HCT116 (cell line): ENCODE measurements around the gene GALNT15. TPM values are rescaled to one million over a fixed set of nuclear protein-coding genes. Genes with fewer than 3 reads are reported as not detected.

Experiments used
- ATAC-seq: fragments of 200-7000 bp; cut with Tn5 transposase; 2 replicates; pipeline ENCODE4 v1.9.1; 2020; ENCODE audit warnings: mild to moderate bottlenecking, moderate library complexity
- BruUV-seq: library from RNA; stranded (reverse); fragments of 400-500 nt; replicated peaks from 2 replicates; lab custom pipeline; 2021; lab: Mats Ljungman, UMichigan
- CTCF ChIA-PET: fragments of 300-600 bp; sonication (Branson Sonifier 250); formaldehyde crosslinking; loops from one replicate; lab custom pipeline; 2021; ENCODE audit warnings: antibody characterized with exemption; lab: Charles Lee
- POLR2A ChIA-PET: fragments of 300-600, 350-600 bp; sonication (Branson Sonifier 250); formaldehyde crosslinking; loops from one replicate; lab custom pipeline; 2021; ENCODE audit warnings: antibody characterized with exemption; lab: Charles Lee
- RAD21 ChIA-PET, 2 experiments: fragments of 300-600 bp; sonication (Branson Sonifier 250); formaldehyde crosslinking; loops; one replicate each; lab custom pipeline; 2023; ENCODE audit warnings: low total read pairs in 2 of 2; ENCODE audit not compliant: uncharacterized antibody in 2 of 2, unreplicated experiment in 2 of 2, low non-redundant PET in 1 of 2; lab: Charles Lee
- DNase-seq: peaks from one replicate; pipeline ENCODE4 v3.0.0-alpha.2; 2010; ENCODE audit warnings: low read depth, low spot score
- H2AFZ ChIP-seq: fragments of 200-600 bp; shearing (Covaris generic), sonication (generic); 2 replicates; pipeline ENCODE4 v1.6.1; 2017; ENCODE audit warnings: low read depth, mixed run types, mixed read lengths, antibody characterized with exemption, low read length; ENCODE audit not compliant: poor library complexity, severe bottlenecking
- H3K27ac ChIP-seq: 2 replicates; pipeline ENCODE4 v1.5.1; 2012; ENCODE audit warnings: low read depth, low read length
- H3K27me3 ChIP-seq: fragments of 200-600 bp; sonication (generic); 2 replicates; pipeline ENCODE4 v1.6.1; 2016; ENCODE audit warnings: mixed run types, low read length, mixed read lengths; ENCODE audit not compliant: insufficient read depth
- H3K36me3 ChIP-seq, 2 experiments: fragments of 200-500 bp in 1 of 2; fragments of 200-600 bp in 1 of 2; sonication (Bioruptor generic) in 1 of 2; sonication (generic) in 1 of 2; 2 replicates each; pipeline versions ENCODE4 v1.5.1 to v1.6.1; 2014 to 2016; ENCODE audit warnings: low read length in 2 of 2, inconsistent platforms in 1 of 2, mixed read lengths in 1 of 2, mixed run types in 1 of 2; ENCODE audit not compliant: insufficient read depth in 2 of 2, control insufficient read depth in 1 of 2
- H3K4me1 ChIP-seq, 2 experiments: fragments of 200-600 bp in 1 of 2; sonication (generic) in 1 of 2; 2 replicates each; pipeline versions ENCODE4 v1.5.1 to v1.6.1; 2012 to 2017; ENCODE audit warnings: low read length in 2 of 2, inconsistent platforms in 1 of 2, mild to moderate bottlenecking in 1 of 2, mixed read lengths in 1 of 2, mixed run types in 1 of 2, moderate library complexity in 1 of 2; ENCODE audit not compliant: insufficient read depth in 2 of 2, control insufficient read depth in 1 of 2
- H3K4me2 ChIP-seq: fragments of 200-600 bp; sonication (generic); 2 replicates; pipeline ENCODE4 v1.6.1; 2017; ENCODE audit warnings: mixed run types, low read length, mixed read lengths
- H3K4me3 ChIP-seq, 2 experiments: fragments of 200-600 bp in 1 of 2; sonication (generic) in 1 of 2; replicated peaks in 1 of 2; 2 replicates each; pipeline ENCODE4 v1.5.1; 2011 to 2016; ENCODE audit warnings: low read length in 2 of 2, control low read depth in 1 of 2, low read depth in 1 of 2, mild to moderate bottlenecking in 1 of 2, mixed read lengths in 1 of 2, mixed run types in 1 of 2
- H3K79me2 ChIP-seq: fragments of 200-600 bp; sonication (generic); 2 replicates; pipeline ENCODE4 v1.6.1; 2017; ENCODE audit warnings: mild to moderate bottlenecking, mixed run types, low read length, moderate library complexity, mixed read lengths; ENCODE audit not compliant: insufficient read depth
- H3K9ac ChIP-seq: fragments of 200-600 bp; sonication (generic); 2 replicates; pipeline ENCODE4 v1.6.1; 2016; ENCODE audit warnings: low read length, mixed read lengths
- H3K9me2 ChIP-seq: fragments of 200-600 bp; sonication (generic), shearing (Covaris generic); 2 replicates; pipeline ENCODE4 v1.6.1; 2017; ENCODE audit warnings: mixed run types, mild to moderate bottlenecking, moderate library complexity; ENCODE audit not compliant: insufficient read depth
- H3K9me3 ChIP-seq, 2 experiments: fragments of 200-500 bp in 1 of 2; fragments of 200-600 bp in 1 of 2; sonication (Bioruptor generic) in 1 of 2; sonication (generic) in 1 of 2; 2 replicates each; pipeline ENCODE4 v1.6.1; 2014 to 2017; ENCODE audit warnings: low read length in 2 of 2, mixed read lengths in 2 of 2, inconsistent platforms in 1 of 2, low read depth in 1 of 2, mild to moderate bottlenecking in 1 of 2, mixed run types in 1 of 2, moderate library complexity in 1 of 2; ENCODE audit not compliant: control insufficient read depth in 1 of 2, insufficient read depth in 1 of 2
- H4K20me1 ChIP-seq: fragments of 200-600 bp; sonication (generic), shearing (Covaris generic); 2 replicates; pipeline ENCODE4 v1.6.1; 2017; ENCODE audit warnings: mixed run types, mild to moderate bottlenecking, moderate library complexity; ENCODE audit not compliant: insufficient read depth
- ATF3 ChIP-seq: IDR thresholded peaks from 2 replicates; pipeline ENCODE4 v1.6.1; 2012
- EZH2 ChIP-seq: fragments of 200-600 bp; sonication (generic); IDR thresholded peaks from 2 replicates; pipeline ENCODE4 v1.6.1; 2017; ENCODE audit warnings: antibody characterized with exemption, mixed run types
- EZH2phosphoT487 ChIP-seq: fragments of 200-600 bp; IDR thresholded peaks from 2 replicates; pipeline ENCODE4 v1.6.1; 2018; ENCODE audit warnings: antibody characterized with exemption, borderline replicate concordance
- FOSL1 ChIP-seq: IDR thresholded peaks from 2 replicates; pipeline ENCODE4 v1.6.1; 2012; ENCODE audit warnings: low read depth
- MAX ChIP-seq: IDR thresholded peaks from 2 replicates; pipeline ENCODE4 v1.6.1; 2012
- RAD21 ChIP-seq: IDR thresholded peaks from 2 replicates; pipeline ENCODE4 v1.6.1; 2012; ENCODE audit warnings: low read depth, mild to moderate bottlenecking
- TCF7L2 ChIP-seq: IDR thresholded peaks from 2 replicates; pipeline ENCODE4 v1.7.0; 2011; ENCODE audit warnings: borderline replicate concordance, inconsistent platforms; ENCODE audit not compliant: insufficient read depth, insufficient read length; ENCODE audit errors: extremely low read depth
- ZNF274 ChIP-seq: fragments of 200-500 bp; sonication (Bioruptor generic); IDR thresholded peaks from 2 replicates; pipeline ENCODE4 v1.6.1; 2014; ENCODE audit warnings: mild to moderate bottlenecking, low read depth, low read length, inconsistent platforms
- intact Hi-C: fragments of 100-400 bp; cut with micrococcal nuclease; formaldehyde crosslinking; loops from 2 replicates; pipeline ENCODE4 v1.10.0; 2022
- total RNA-seq: library from RNA; stranded (reverse); gene quantifications from one replicate; pipeline ENCODE4 v1.2.1, GENCODE V29; 2021; ENCODE audit not compliant: unreplicated experiment
- TF ChIP-seq, protein P1 (sequence below): IDR thresholded peaks from 2 replicates; pipeline ENCODE4 v1.6.1; 2011; ENCODE audit warnings: mild to moderate bottlenecking, low read length, moderate library complexity; ENCODE audit not compliant: insufficient replicate concordance; ENCODE audit errors: extremely low read depth
- TF ChIP-seq, protein P2 (sequence below): IDR thresholded peaks from 2 replicates; pipeline ENCODE4 v1.6.1; 2012; ENCODE audit warnings: low read depth

GALNT15 gene
- total RNA-seq, 1 experiment from 2014 or later, result 0.05 TPM

GRCh38 chr3:16134173-16134928 is 40.1 kb upstream of the GALNT15 start:
- Histone ChIP-seq H3K27me3 (no peaks in the 10 kb centered on the region), H3K79me2 (no peaks in the 10 kb centered on the region), H3K9me3 (no peaks in the 10 kb centered on the region), H3K36me3 (no peaks in the 10 kb centered on the region), H4K20me1 (no peaks in the 10 kb centered on the region), H3K4me2 (no peak overlapping the region), H3K4me3 (no peak overlapping the region), H3K27ac (no peak overlapping the region), H3K9me2 (no peaks in the 10 kb centered on the region), H3K9ac (no peak overlapping the region), H2AFZ (no peak overlapping the region), H3K4me1 (no peaks in the 10 kb centered on the region)
- ChIA-PET RAD21 (no interaction called here), POLR2A (no interaction called here), CTCF (no interaction called here)
- ATAC-seq (no peak), DNase-seq (no peak)
- no peak for TF ChIP-seq EZH2phosphoT487
- TF ChIP-seq EZH2, result no peak
- no peak for TF ChIP-seq FOSL1
- TF ChIP-seq, protein P1, sequence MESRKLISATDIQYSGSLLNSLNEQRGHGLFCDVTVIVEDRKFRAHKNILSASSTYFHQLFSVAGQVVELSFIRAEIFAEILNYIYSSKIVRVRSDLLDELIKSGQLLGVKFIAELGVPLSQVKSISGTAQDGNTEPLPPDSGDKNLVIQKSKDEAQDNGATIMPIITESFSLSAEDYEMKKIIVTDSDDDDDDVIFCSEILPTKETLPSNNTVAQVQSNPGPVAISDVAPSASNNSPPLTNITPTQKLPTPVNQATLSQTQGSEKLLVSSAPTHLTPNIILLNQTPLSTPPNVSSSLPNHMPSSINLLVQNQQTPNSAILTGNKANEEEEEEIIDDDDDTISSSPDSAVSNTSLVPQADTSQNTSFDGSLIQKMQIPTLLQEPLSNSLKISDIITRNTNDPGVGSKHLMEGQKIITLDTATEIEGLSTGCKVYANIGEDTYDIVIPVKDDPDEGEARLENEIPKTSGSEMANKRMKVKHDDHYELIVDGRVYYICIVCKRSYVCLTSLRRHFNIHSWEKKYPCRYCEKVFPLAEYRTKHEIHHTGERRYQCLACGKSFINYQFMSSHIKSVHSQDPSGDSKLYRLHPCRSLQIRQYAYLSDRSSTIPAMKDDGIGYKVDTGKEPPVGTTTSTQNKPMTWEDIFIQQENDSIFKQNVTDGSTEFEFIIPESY, result no peak
- TF ChIP-seq MAX, result no peak
- intact Hi-C loops, result no loop called here
- BruUV-seq, result no TSS peak

DNA sequence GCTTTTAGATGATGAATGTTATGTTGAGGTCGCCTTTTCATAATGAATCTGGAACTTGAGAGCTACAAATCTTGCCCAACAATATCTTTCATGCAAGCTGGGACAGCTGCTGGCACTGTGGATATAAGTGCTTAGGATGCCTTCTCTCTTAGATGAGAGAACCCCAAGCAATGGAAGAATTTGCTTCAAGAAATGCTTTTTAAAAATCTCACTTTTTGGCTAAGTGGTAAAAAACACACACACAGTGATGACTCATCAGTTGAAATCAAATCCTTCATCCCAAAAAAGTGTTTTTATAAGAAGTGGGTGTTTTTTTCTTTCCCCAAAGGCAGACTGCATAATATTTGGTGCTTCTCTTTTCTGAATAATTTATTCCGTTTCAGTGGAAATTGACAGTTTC is 38.4 kb upstream of the GALNT15 start:
- POLR2A ChIA-PET, result no interaction called here
- Histone ChIP-seq H2AFZ (no peak overlapping the region), H3K27me3 (no peaks in the 10 kb centered on the region), H3K4me1 (no peaks in the 10 kb centered on the region), H3K9me3 (no peaks in the 10 kb centered on the region), H3K36me3 (no peaks in the 10 kb centered on the region), H3K4me3 (no peak overlapping the region), H3K9ac (no peak overlapping the region), H3K4me2 (no peak overlapping the region), H3K79me2 (no peaks in the 10 kb centered on the region), H3K9me2 (no peaks in the 10 kb centered on the region), H3K27ac (no peak overlapping the region), H4K20me1 (no peaks in the 10 kb centered on the region)
- BruUV-seq, result no TSS peak
- RAD21 ChIA-PET, result no interaction called here
- intact Hi-C loops, result no loop called here
- ATAC-seq (no peak), DNase-seq (no peak)
- CTCF ChIA-PET, result no interaction called here
- TF ChIP-seq TCF7L2 (no peak), ZNF274 (no peak), FOSL1 (no peak), RAD21 (no peak), EZH2phosphoT487 (no peak), ATF3 (no peak)
- TF ChIP-seq, protein P1, result no peak
- TF ChIP-seq, protein P2, sequence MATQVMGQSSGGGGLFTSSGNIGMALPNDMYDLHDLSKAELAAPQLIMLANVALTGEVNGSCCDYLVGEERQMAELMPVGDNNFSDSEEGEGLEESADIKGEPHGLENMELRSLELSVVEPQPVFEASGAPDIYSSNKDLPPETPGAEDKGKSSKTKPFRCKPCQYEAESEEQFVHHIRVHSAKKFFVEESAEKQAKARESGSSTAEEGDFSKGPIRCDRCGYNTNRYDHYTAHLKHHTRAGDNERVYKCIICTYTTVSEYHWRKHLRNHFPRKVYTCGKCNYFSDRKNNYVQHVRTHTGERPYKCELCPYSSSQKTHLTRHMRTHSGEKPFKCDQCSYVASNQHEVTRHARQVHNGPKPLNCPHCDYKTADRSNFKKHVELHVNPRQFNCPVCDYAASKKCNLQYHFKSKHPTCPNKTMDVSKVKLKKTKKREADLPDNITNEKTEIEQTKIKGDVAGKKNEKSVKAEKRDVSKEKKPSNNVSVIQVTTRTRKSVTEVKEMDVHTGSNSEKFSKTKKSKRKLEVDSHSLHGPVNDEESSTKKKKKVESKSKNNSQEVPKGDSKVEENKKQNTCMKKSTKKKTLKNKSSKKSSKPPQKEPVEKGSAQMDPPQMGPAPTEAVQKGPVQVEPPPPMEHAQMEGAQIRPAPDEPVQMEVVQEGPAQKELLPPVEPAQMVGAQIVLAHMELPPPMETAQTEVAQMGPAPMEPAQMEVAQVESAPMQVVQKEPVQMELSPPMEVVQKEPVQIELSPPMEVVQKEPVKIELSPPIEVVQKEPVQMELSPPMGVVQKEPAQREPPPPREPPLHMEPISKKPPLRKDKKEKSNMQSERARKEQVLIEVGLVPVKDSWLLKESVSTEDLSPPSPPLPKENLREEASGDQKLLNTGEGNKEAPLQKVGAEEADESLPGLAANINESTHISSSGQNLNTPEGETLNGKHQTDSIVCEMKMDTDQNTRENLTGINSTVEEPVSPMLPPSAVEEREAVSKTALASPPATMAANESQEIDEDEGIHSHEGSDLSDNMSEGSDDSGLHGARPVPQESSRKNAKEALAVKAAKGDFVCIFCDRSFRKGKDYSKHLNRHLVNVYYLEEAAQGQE, result no peak
